Measurements from ENCODE around the gene ABLIM2. TPM values are rescaled to one million over a fixed set of nuclear protein-coding genes. Genes with fewer than 3 reads are reported as not detected.

ABLIM2 gene
- 11.3 TPM for total RNA-seq

DNA sequence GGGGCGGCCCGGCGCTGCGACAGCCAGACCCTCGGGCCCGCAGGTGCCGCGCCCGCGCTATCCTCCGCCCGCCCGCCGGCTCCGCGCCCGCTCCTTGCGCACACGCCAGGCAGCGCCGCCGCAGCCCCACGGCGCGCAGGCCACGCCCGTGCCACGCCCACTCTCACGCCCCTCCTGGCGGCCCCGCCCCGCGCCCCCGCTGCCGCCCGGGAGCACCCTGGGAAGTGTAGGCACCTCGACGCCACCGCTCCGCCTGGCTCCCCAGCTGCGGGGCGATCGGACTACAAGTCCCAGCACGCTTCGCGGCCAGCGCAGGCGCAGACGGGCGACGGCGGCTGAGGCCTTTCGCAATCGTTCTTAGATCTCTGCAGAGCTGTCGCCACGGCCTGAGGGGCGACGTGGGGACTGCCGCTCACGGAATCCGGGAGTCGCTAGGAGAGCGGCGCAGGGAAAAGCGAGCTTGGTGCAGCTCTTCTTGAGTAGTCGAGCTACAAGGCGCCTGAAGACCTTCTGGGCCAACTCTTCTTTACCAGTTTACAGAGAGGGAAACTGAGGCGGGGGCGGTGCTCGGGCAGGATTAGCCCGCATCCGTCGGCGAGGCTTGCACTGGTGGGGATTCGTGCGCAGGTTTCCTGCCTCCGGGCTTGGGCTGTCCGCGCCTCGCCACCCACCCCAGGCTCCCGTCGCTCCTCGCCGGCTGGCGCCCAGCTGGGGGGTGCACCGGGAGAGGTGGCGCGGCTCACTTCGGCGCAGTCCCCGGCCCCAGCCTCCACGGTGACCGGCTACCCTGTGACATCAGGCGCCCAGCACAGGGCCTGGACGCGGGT lies at the start of gene ABLIM2:
Gene ABLIM2 (minus strand): TSS at position 104 of the 827 bp plus-strand sequence. CDS start 124 bp downstream, outside the sequence.
- peak; percentile 98 for DNase-seq (ENCODE audit: low spot score)

GRCh38 chr4:8207314-8207713 lies 48.7 kb upstream of the ABLIM2 start:
- no peak for DNase-seq (ENCODE audit: low spot score)

GRCh38 chr4:8205749-8206611 lies 47.4 kb upstream of the ABLIM2 start:
- no peak for DNase-seq (ENCODE audit: low spot score)

GRCh38 chr4:8205241-8205707 lies 46.7 kb upstream of the ABLIM2 start:
- no peak for DNase-seq (ENCODE audit: low spot score)

GRCh38 chr4:8204576-8205227 lies 46.1 kb upstream of the ABLIM2 start:
- DNase-seq (ENCODE audit: low spot score): no peak

GRCh38 chr4:8203817-8204216 lies 45.2 kb upstream of the ABLIM2 start:
- DNase-seq (ENCODE audit: low spot score): no peak

DNA sequence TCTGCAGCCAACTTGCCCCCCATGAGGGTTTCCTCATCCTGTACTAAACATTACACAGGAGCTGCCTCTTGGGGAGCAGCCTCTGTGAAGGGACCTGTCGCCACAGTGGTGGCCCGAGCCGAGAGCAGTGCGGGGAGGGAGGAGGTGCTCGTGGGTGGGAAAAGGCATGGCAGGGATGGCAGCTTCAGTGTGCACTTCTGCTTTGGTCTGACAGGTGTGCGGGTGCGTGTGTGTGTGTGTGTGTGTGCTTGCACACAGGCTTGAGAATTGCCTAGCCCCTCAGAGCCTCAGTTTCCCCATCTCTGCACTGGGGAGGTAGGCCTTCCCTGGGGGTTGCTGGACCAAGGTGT lies 44.4 kb upstream of the ABLIM2 start:
- no peak for DNase-seq (ENCODE audit: low spot score)

GRCh38 chr4:8202108-8203051 lies 43.8 kb upstream of the ABLIM2 start:
- no peak for DNase-seq (ENCODE audit: low spot score)

GRCh38 chr4:8201321-8201781 lies 42.7 kb upstream of the ABLIM2 start:
- no peak for DNase-seq (ENCODE audit: low spot score)

- DNase-seq (ENCODE audit: low spot score): peak; percentile 56
Measured at GRCh38 chr4:8200302-8200975, 41.8 kb upstream of the ABLIM2 start.

DNA sequence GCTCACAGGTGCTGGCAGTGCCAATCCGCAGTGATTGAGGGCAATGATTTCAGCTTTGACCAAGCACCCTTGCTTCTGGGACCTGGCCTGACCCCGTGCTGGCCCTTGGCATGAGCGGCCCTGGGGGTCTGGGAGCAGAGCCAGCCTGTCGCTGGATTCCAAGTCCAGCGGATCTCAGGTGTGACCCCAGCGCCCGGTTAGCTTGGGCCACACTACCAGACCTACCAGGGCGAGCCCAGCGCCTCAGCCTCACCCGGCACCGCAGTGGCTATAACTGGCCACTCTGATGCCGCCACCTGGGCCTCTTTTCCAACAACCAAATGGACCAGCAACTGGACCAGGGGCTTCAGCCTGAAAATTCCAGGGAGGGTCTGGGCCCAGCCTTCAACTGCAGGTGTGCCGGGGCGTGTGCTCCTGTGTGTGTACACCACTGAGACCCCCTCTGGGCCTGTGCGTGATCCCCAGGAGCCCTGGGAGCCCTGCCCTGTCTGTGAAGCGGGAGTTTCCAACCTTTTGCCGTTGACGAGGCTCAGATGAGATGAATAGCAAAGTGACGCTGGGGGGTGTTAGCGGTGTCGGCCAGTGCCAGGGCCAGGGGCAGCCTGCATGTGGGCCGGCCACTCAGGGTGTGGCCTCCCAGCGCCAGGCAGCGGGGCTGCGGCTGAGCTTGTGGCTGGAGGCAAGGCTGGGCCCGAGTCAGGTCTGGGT lies 41.1 kb upstream of the ABLIM2 start:
- peak; percentile 40 for DNase-seq (ENCODE audit: low spot score)

GRCh38 chr4:8198906-8199593 lies 40.4 kb upstream of the ABLIM2 start, which contains the start of gene SH3TC1:
SH3TC1 (plus strand) TSS chr4:8199290; CDS start chr4:8205195, 5,905 bp downstream.
- peak; percentile 93 for DNase-seq (ENCODE audit: low spot score)

DNA sequence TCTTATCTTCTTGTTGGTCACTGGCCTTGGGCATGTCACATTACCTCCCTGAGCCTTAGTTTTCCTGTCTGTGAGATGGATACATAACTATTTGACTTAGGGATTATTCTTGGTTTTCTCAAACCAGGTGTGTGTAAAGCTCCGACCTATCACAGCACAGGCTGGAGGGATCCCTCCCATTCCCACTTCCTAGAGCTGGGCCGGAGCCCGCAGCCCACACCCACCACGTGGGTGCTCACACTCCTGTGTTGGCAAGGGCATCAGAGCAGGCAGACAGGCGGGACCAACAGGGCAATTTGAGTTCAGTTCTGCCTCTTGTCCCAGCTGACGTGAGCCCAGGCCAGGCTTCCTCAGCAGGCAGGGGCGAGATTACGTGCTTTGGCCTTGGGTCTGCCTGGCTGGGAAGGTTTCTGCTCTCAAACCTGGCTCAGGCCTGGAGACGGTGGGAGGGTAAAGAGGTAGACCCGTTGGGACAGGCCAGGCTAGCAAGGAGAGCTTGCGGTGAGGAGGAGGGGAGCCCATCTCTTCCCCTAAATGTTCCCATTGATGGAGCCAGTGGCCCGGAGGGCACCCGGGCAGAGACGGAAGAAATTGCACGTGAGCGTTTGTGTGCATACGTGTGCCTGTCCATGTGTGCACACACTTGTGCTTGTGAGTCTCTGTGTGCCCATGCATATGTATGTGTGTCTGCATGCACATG lies 39.7 kb upstream of the ABLIM2 start:
- peak; percentile 53 for DNase-seq (ENCODE audit: low spot score)

DNA sequence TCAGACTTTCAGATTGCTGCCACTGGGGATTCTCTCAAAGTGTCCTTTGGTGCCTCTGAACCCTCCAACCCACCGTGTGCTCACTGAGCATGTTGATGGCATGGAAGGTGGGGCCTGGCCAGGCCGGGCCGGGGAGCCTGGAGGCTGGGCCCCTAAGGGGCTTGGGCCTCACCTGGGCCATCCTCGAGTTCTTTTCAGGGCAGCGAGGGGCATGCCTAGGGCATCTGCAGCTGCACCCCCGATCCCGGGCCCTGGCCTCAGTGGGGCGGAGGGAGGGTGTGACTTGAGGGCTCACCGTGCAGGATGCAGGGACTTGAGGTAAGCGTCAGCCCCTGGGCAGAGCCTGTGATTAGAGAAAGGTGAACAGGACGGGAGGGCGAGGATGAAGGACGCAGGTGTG lies 38.9 kb upstream of the ABLIM2 start:
- DNase-seq (ENCODE audit: low spot score): no peak

GRCh38 chr4:8195841-8196458 lies 37.3 kb upstream of the ABLIM2 start:
- DNase-seq (ENCODE audit: low spot score): no peak

- DNase-seq (ENCODE audit: low spot score): no peak
Measured at GRCh38 chr4:8195431-8195830, 36.8 kb upstream of the ABLIM2 start.

DNA sequence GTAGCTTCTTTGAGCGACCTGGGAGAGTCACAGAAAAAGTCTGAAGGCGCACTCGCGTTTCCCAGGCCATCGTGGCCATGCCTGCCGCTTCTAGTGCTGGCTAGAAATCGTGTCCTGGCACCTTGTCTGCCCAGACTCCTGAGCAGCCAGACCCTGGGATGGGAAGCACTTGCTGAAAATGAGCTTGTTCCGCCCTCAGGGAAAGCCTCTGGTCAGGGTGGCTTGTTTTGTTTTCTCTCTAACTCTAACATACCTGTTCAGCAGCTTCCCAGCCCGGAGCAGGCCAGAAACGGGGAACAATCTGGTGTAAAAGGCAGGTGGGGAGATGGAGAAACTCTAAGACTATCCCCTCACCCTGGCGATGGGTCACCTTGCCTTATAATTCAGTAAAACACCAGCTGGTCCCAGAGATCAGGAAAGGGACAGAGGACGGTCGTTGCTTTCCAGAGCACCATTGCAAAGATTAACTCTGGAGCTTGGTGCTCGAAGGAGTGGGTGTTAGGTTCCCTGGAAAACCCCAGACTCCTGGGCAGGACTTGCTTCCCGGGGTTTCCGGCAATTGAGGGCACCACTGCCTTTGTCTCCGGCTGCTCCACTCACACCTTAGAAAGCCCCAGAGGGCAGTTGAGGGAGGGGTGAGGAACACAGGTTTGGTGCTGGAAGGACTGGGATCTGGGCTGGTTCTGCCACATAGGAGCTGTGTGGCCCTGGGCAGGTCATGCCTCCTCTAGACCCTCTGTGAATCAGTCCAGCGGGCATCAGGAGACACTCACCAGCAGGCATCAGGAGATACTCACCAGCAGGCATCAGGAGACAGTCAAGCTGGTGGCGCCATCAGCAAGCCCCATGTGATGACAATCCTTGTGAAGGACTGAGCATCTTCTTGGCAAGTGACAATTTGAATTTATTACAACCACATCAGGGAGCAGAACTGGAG lies 36.0 kb upstream of the ABLIM2 start:
- DNase-seq (ENCODE audit: low spot score): no peak

Measured in mucosa of gallbladder (tissue), 1 donor.